GM08714 (cell line): Measurements from ENCODE around the gene BRF1.

ENCODE experiments used
- H3K4me3 ChIP-seq: fragments of 200-500 bp; sonication (Bioruptor generic); 2 replicates; pipeline ENCODE4 v1.5.1; 2014; ENCODE audit warnings: mild to moderate bottlenecking, low read length, inconsistent platforms
- ZNF274 ChIP-seq: IDR thresholded peaks from 2 replicates; pipeline ENCODE4 v1.6.1; 2012; ENCODE audit warnings: mild to moderate bottlenecking, low read depth, low read length

BRF1 gene

DNA sequence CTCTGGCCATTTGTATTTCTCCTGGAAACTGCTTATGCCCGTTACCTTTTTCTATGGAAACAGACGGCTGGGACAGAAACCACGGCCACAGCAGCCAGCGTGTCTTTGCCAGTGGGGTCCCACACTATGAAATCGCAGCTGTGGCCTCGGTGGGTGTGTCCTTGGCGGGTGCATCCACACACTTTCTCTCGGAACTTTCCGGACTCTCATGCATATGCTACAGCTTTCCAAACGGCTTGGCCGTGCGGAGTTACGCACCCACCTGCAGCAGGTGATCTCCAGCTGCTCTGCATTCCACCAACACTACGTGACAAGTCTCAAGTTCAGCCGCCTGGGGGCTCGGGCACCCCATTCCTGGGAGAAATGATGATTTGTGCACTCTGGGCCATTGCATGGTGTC lies 53.8 kb downstream of the BRF1 start:
- no peak for TF ChIP-seq ZNF274
- no peak overlapping the region for H3K4me3 ChIP-seq

DNA sequence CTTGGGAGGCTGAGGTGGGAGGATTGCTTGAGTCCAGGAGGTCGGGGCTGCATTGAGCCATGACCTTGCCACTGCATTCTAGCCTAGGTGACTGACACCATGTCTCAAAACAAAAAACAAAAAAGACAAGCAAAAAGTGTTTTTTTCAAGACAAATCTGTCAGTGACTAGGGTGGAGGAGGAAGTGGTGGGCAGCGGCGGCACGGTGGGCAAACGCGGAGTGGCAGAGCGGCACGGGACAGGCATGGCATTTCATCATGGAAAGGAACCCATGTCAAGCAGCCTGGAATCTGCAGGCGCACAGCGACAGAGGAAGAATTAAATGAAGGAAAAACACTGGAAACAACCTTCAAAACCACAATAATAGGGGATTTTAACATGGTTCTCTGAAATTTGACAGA lies 56.5 kb downstream of the BRF1 start:
- no peak overlapping the region for H3K4me3 ChIP-seq
- no peak for TF ChIP-seq ZNF274

DNA sequence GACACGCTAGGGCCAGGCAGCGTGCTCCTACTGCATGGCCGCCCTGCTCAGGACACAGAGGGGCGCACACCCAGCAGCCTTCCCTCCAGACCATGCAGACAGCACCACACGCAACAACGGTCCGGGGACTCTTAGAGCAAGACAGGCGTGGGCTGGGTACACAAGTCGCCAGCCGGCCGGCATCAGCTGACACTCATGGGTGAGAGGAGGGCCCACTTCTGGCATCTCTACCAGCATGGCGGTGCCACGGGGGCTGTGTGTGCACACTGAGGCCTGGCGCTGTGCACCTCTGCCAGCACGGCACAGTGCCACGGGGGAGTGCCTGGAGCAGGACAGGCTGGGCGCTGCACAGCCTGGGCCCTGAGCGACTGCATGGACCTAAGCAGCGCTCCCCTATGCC lies 59.2 kb downstream of the BRF1 start:
- no peak overlapping the region for H3K4me3 ChIP-seq
- TF ChIP-seq ZNF274, result no peak

DNA sequence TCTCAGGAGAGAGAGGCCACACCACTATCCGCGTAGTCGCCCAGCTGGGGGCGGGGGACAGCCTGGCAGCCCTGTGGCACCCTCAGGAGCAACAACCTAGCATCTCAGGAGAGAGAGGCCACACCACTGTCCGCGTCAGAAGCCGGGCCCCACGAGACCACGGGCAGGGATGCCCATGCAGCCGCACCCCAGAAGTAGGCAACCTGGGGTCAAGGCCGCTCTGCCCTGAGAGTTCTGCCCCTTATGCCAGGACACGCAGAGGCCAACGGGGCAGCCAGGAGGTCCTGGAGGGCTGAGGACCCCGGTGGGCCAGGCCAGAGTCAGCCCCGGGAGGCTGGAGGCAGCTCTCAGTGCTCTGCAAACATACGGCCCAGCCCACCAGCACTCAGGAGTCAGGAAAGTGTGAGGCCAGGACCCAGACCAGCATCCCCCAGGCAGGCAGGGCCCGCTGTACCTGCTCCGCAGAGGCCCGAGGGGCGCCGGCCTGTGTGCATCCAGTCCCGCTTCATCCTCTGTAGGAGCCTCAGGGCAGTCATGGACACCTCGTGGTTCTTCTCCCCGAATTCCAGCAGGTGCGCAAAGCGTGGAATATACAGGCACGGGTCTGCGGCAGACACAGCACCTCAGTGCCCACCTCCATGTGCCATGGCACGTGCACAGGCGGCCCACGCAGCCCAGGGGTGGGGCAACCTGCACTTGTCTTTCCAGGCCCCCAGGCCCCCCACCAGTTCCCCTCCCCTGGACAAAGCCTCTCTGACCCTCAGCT lies 59.8 kb downstream of the BRF1 start:
- no peak overlapping the region for H3K4me3 ChIP-seq
- TF ChIP-seq ZNF274, result no peak

DNA sequence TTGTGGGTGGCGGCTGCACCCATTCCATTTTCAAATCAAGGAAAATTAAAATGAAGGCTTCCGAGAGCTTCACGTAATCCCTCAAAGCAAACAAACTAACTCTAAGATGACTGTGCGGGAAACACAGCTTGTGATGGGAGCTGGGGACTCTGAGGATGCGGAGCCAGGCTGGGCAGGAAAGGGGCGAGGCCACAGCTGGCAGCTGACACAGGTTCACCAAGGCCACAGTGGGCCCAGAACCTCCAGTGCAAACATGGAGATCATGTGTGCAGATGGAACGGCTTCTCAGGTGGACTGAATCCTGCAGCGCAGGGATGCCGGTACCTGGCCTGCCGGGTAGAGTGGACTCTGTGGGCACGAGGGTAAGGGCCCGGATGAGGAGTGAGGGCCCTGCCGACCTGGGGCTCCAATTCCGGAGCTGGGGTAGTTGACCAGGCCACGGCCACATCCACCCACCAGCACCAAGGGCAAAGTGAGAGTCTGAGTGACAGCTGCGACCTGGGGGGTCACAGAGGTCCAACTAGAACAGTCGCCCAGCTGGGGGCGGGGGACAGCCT lies 71.6 kb downstream of the BRF1 start:
- no peak for TF ChIP-seq ZNF274
- no peak overlapping the region for H3K4me3 ChIP-seq

DNA sequence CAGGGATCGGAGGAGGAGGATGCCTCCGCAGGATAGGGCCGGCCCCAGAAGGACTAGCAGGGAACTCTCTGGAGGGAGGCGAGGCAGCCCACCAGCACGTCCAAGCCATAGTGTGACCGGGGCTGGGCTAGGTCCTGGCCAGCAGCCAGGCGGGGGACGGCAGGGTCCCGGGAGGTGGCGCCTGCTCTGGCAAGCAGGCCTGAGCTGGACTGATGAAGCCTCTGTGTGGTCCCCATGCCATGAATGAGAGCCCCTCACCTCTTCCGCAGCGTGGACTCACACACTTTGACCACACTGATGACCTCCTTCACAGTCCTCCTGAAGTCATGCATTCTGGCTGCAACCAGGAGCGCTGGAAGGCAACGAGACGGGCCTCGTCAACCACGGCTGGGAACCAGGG lies 72.2 kb downstream of the BRF1 start:
- TF ChIP-seq ZNF274, result no peak
- H3K4me3 ChIP-seq, result no peak overlapping the region

DNA sequence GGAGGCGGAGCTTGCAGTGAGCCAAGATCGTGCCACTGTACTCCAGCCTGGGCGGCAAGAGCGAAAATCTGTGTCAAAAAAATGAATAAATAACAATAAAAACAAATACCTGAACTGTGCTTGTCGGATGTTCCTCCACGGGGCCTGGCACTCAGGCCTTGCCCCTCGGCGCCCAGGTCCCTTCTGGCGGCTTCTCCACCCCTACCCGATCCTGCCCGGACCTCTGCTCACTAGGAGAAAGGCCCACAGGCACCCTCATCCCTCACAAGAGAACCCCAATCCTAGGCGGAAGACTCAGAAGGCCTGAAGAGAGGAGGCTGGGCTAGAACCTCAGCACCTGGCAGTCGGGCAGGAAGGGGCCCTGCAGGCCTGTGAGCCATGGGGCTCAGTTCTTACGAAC lies 73.5 kb downstream of the BRF1 start:
- TF ChIP-seq ZNF274, result no peak
- no peak overlapping the region for H3K4me3 ChIP-seq

DNA sequence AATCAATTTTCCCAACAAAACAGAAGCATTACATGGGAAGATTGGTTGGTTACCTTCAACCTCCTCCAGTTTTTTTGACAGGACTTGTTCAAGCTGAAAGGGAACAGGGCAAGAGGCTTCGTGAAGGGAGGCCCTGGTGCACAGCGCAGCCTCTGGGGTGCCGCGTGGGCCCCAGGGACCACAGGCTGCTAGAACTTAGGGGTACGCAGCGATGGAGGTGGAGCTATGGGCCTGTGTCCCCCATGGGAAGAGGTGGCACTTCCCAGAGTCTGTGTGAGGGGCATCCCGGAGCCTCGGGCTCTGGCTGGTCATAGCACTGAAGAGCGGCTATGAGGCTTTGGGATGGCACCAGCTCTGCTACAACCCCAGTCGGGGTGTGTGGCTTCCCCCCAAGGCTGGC lies 74.6 kb downstream of the BRF1 start:
- TF ChIP-seq ZNF274, result no peak
- H3K4me3 ChIP-seq, result no peak overlapping the region

DNA sequence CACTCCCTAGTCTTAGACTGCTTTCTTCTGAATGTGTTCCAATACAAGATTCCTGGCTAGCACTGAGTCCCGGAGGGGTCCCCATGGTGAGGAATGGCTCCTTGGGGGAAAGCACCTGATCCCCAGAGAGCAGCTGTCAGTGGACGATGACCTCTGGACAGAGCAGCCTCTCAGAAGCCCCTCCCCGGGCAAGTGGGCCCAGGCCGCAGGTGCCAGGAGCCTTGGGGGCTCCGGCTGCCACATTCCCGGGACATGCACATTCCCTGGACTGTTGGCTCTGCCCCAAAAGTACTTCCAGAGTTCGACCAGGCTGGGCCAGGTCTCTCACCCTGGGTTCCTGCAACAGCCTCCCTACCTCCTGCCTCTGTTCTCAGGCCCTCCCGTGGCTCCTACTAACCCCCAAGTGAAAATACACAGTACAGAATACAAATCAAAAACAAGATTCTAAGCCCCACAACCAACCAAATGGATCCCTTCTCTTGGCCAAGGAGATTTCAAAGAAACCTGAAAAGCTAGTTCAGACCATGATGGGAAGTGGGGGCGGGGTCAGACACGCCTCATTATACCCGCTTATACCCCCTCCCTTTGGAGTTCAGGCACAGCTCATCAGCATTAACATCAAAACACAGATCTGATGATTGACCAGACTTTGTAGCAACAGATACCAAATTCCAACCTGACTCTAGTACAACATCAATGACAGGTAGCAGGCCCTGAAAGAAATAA lies 75.8 kb downstream of the BRF1 start:
- no peak for TF ChIP-seq ZNF274
- no peak overlapping the region for H3K4me3 ChIP-seq

DNA sequence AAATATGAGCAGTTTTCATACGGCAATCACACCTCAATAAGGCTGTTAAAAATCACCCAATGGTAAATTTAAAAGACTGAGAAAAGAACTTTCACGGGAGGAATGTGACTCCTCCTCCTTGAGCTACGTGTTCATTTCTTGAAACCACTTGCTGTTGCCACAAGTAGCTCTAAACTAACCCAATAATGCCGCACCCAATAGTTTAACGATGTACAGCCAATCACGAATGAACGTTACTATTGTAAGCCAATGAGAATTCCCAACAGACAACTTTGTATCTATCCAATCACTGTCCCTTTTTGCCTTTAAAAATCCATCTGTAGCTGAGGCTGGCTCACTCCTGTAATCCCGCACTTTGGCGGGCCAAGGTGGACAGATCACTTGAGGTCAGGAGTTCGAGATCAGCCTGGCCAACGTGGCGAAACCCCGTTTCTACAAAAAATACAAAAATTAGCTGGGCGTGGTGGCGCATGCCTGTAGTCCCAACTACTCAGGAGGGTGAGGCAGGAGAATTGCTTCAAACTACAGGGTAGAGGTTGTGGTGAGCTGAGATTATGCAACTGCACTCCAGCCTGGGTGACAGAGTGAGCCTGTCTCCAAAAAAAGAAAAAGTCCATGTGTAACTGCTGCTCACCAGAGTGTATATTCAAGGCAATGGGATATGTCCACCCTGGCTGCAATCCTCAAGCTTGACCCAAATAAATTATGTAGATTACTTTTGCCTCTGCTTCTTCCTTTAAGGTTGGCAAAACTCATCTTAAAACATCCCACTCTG lies 76.8 kb downstream of the BRF1 start:
- TF ChIP-seq ZNF274, result no peak
- no peak overlapping the region for H3K4me3 ChIP-seq

DNA sequence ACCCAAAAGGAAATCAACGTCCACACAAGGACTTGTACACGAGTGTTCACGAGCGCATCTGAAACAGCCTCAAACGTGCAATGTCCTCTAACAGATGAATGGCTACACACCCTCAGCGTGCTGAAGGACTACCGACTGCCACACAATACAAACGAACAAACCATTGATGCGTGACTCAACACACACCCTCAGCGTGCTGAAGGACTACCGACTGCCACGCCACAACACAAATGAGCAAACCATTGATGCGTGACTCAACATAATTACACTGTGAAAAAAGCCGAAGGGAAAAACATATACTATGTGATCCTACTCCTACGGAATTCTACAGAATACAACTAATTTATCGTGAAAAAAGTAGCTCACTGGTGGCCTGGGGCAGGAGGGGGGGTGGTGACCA lies 77.5 kb downstream of the BRF1 start:
- TF ChIP-seq ZNF274, result no peak
- no peak overlapping the region for H3K4me3 ChIP-seq

DNA sequence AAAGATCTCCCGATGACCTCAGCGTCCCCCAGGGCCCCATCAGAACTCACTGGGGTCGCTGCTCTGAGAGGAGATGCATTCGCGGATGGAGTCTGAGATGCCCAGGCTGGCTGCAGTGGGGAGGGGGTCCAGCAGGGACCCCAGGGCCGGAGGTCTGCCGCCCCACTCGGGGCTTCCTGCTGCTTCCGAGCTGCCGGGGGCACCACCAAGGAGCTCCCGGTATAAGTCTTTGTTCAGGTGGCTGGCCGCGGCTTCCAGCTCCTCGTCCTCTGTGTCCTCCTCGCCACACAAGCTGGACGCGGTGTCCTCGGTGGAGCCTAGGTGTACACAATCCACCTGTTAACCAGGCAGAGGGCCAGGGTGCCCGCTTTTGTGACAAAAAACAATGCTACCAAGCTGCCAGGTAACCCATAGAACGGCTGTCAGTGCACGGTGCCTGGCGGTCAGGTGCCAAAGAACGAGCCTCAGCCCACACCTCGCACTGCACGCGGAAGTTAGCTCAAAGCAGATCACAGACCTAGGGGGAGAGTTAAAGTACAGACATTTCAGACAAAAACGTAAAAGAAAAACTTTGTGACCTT lies 79.1 kb downstream of the BRF1 start:
- H3K4me3 ChIP-seq, result no peak overlapping the region
- no peak for TF ChIP-seq ZNF274

DNA sequence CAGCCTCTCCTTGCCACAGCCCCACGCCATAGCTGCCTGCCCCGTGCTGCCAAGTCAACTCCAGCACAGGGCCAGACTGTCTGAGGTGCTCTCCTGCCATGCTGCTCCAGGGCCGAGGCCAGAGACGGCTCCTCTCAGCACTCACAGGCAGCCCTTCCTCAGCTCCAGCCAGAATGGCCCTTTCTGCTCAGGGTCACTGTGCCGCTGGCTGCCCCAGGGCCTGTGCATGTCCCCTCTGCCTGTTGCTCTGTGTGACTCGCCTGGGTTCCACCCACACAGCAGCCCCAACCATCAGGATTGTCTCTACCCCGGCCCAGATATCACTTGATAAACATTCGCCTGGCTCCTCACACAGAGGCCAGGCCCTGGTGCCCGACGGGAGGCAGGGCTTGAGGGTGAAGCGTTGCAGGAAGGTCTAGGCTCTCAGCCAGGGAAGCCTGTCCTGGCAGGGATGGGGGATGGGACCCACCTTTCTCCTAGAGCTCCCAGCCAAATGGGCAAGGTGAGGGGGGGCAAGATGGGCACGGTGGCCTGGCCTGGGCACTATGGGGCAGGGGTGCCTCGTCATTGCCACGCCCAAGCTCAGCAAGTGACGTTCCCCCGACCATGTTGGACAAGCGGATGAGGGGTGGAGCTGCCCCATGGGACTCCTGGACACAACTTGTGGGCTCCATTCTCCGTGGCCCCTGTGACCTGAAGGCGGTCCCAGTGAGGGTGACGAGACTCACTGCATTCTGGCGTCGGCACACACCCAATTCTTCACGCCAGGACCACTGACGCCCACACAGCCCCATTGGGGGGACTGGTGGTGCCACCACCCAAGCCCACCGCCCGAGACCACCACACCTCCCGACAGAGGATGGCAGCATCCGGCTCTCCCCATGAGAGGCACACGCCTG lies 79.9 kb downstream of the BRF1 start:
- no peak for TF ChIP-seq ZNF274
- H3K4me3 ChIP-seq, result no peak overlapping the region

DNA sequence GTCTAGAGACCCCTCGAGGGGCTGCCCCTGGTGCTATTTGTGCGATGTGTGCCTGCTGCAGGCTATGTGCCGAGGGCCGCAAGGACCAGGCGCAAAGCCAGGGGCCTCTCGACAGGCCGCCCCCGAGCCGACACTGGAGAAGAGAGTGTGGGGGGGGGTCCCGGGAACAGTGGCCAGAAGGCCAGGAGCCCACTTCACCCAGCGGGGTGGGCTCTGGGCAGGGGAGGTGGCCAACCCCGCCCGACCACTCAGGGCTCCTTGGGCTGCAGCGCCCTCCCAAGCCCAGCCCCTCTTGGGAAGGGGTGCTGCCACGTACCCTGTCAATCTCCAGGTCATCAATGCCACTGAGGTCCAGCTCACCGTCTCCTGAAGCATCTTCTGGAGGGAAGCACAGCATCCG lies 81.0 kb downstream of the BRF1 start:
- TF ChIP-seq ZNF274, result no peak
- no peak overlapping the region for H3K4me3 ChIP-seq
